PFSK-1 (cell line): ENCODE results near the gene C3orf20.

Experiments used
- FOXP2 ChIP-seq: optimal IDR thresholded peaks from 2 replicates; pipeline ENCODE3; 2011; ENCODE audit warnings: borderline replicate concordance, control low read depth, inconsistent platforms; ENCODE audit not compliant: insufficient read depth; ENCODE audit errors: extremely low read length, extremely low read depth
- POLR2AphosphoS5 ChIP-seq: IDR thresholded peaks from 2 replicates; pipeline ENCODE4 v1.6.1; 2012; ENCODE audit warnings: low read depth, mild to moderate bottlenecking, control low read depth, low read length, moderate library complexity
- SIN3A ChIP-seq: IDR thresholded peaks from 2 replicates; pipeline ENCODE4 v1.6.1; 2012; ENCODE audit warnings: mild to moderate bottlenecking, low read length, moderate library complexity, borderline replicate concordance; ENCODE audit not compliant: insufficient read depth
- TAF1 ChIP-seq: IDR thresholded peaks from 2 replicates; pipeline ENCODE4 v1.6.1; 2012; ENCODE audit warnings: low read length, control low read depth, borderline replicate concordance; ENCODE audit not compliant: insufficient read depth
- TF ChIP-seq, protein P1 (sequence below), 2 experiments: IDR thresholded peaks; 2 replicates each; pipeline versions ENCODE4 v1.6.1 to v1.8.0; 2011 to 2012; ENCODE audit warnings: low read depth in 2 of 2, low read length in 2 of 2, control low read depth in 1 of 2, inconsistent platforms in 1 of 2, mild to moderate bottlenecking in 1 of 2, moderate library complexity in 1 of 2; ENCODE audit not compliant: insufficient read depth in 1 of 2

DNA sequence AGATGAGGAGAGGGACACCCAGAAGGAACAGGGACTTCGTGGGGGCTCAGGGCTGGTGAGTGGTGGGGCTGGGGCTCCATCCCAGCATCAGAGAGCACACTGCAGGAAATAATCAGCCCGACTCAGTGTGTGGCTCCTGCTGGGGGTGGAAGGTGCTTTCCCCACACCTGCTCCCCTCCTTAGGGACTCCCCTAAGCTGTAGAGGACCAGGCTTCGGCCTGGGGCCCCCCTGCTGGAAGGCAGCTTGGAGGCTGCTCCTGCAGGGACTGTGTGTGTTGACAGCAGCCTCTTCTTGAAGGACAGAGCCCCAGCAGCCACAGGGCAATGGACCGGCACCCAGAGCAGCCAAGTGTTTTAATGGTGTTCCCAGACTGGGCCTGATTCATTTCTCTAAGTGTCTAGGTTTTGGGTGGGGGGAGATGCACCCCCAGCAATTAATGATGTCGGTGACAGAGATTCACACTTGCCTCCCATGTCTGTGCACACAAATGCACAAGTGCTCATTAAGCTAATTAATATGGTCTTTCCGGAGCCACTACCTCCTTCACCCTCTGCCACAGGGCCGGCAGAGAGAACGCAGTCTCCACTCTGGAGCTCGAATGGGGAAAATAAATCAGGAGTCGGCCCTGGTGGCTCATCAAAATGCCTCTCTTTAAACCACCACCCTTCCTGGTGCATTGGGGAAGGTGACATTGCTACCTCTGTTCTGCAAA is 126.9 kb downstream of the C3orf20 start:
- TF ChIP-seq, protein P1, sequence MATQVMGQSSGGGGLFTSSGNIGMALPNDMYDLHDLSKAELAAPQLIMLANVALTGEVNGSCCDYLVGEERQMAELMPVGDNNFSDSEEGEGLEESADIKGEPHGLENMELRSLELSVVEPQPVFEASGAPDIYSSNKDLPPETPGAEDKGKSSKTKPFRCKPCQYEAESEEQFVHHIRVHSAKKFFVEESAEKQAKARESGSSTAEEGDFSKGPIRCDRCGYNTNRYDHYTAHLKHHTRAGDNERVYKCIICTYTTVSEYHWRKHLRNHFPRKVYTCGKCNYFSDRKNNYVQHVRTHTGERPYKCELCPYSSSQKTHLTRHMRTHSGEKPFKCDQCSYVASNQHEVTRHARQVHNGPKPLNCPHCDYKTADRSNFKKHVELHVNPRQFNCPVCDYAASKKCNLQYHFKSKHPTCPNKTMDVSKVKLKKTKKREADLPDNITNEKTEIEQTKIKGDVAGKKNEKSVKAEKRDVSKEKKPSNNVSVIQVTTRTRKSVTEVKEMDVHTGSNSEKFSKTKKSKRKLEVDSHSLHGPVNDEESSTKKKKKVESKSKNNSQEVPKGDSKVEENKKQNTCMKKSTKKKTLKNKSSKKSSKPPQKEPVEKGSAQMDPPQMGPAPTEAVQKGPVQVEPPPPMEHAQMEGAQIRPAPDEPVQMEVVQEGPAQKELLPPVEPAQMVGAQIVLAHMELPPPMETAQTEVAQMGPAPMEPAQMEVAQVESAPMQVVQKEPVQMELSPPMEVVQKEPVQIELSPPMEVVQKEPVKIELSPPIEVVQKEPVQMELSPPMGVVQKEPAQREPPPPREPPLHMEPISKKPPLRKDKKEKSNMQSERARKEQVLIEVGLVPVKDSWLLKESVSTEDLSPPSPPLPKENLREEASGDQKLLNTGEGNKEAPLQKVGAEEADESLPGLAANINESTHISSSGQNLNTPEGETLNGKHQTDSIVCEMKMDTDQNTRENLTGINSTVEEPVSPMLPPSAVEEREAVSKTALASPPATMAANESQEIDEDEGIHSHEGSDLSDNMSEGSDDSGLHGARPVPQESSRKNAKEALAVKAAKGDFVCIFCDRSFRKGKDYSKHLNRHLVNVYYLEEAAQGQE (IDR thresholded peaks at IDR 0.05; ENCODE audit: insufficient read depth in 1 of 2, low read depth in 2 of 2, low read length in 2 of 2): no peak
- TF ChIP-seq SIN3A (no peak), POLR2AphosphoS5 (no peak), FOXP2 (no peak), TAF1 (no peak)
